ENCODE data around the gene CELF4.

DNA sequence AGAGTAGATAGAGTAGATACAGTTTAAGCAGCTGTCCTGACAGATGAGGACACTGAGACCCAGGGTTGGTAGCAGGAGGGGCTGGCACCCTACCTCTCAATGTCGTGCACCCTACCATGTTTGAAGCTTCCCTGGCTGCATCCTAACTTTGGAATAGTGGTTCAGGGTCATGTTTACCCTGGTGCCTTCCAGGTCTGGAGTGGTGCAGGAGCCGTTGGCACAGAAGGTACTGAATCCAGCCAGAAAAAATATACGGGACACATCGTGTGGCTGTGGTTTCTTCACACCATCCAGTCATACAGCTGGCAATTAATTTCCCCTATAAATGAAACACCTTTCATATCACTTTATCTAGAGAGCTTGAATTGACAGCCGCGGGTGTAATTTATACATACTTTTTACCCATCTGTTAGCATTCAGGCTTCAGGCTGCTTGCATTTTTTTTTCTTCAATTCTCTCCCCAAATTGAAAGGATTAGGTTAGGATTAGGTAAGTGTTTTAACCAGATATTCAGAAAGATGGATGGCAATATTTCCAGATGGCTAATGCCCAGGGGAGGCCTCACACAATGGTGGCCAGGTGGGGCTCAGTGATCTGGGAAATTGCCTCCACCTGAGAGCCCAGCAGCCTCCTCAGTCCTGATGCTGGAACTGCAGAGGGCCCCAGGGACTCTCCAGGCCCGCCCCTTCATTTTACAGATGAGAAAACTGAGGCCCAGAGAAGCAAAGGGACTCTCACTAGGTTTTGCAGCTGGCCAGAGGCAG, 127.0 kb downstream of the CELF4 start:
- TF ChIP-seq, protein P1, sequence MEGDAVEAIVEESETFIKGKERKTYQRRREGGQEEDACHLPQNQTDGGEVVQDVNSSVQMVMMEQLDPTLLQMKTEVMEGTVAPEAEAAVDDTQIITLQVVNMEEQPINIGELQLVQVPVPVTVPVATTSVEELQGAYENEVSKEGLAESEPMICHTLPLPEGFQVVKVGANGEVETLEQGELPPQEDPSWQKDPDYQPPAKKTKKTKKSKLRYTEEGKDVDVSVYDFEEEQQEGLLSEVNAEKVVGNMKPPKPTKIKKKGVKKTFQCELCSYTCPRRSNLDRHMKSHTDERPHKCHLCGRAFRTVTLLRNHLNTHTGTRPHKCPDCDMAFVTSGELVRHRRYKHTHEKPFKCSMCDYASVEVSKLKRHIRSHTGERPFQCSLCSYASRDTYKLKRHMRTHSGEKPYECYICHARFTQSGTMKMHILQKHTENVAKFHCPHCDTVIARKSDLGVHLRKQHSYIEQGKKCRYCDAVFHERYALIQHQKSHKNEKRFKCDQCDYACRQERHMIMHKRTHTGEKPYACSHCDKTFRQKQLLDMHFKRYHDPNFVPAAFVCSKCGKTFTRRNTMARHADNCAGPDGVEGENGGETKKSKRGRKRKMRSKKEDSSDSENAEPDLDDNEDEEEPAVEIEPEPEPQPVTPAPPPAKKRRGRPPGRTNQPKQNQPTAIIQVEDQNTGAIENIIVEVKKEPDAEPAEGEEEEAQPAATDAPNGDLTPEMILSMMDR (IDR thresholded peaks at IDR 0.05): no peak
- no peak for TF ChIP-seq POLR2A (IDR thresholded peaks at IDR 0.05)

Data from lower leg skin (tissue), 3 donors.